Bronchial epithelial cell (primary cell): ENCODE measurements around the gene IFIT5. TPM values are rescaled to one million over a fixed set of nuclear protein-coding genes. Genes with fewer than 3 reads are reported as not detected.
A peak's percentile ranks its signal among the peaks of the same experiment; 100 is the strongest.

Experiments used
- DNase-seq: peaks from one replicate; pipeline ENCODE4 v3.0.0-alpha.2; 2010; ENCODE audit warnings: low read depth
- FAIRE-seq: peaks from 2 replicates; lab custom pipeline; 2011; peaks lifted over from hg19 to GRCh38; lab: Jason Lieb, UNC
- H3K27me3 ChIP-seq: 2 replicates; pipeline ENCODE4 v1.5.1; 2011; ENCODE audit warnings: low read length; ENCODE audit not compliant: control insufficient read depth, insufficient read depth
- H3K36me3 ChIP-seq: 2 replicates; pipeline ENCODE4 v1.5.1; 2011; ENCODE audit warnings: low read length; ENCODE audit not compliant: control insufficient read depth, insufficient read depth
- H3K4me3 ChIP-seq: 2 replicates; pipeline ENCODE4 v1.5.1; 2011; ENCODE audit warnings: mild to moderate bottlenecking, low read depth, low read length, control low read depth
- total RNA-seq: library from RNA; depleted of rRNA; stranded (reverse); fragments of >200 nt; gene quantifications from 2 replicates; pipeline ENCODE4 v1.2.1, GENCODE V29; 2014
- TF ChIP-seq, protein P1 (sequence below): IDR thresholded peaks from 2 replicates; pipeline ENCODE4 v1.5.1; 2011; ENCODE audit warnings: mild to moderate bottlenecking, moderate library complexity, low read length, control low read depth, inconsistent platforms; ENCODE audit not compliant: insufficient read depth, severe bottlenecking

Gene IFIT5
- total RNA-seq, 1 donor from 2014 or later = 5.3 TPM

GRCh38 chr10:89468191-89468965 is 54.0 kb downstream of the IFIT5 start:
- no peaks in the 10 kb centered on the region for H3K27me3 ChIP-seq
- no peaks in the 10 kb centered on the region for H3K36me3 ChIP-seq
- FAIRE-seq = no peak
- DNase-seq = no peak
- TF ChIP-seq, protein P1, sequence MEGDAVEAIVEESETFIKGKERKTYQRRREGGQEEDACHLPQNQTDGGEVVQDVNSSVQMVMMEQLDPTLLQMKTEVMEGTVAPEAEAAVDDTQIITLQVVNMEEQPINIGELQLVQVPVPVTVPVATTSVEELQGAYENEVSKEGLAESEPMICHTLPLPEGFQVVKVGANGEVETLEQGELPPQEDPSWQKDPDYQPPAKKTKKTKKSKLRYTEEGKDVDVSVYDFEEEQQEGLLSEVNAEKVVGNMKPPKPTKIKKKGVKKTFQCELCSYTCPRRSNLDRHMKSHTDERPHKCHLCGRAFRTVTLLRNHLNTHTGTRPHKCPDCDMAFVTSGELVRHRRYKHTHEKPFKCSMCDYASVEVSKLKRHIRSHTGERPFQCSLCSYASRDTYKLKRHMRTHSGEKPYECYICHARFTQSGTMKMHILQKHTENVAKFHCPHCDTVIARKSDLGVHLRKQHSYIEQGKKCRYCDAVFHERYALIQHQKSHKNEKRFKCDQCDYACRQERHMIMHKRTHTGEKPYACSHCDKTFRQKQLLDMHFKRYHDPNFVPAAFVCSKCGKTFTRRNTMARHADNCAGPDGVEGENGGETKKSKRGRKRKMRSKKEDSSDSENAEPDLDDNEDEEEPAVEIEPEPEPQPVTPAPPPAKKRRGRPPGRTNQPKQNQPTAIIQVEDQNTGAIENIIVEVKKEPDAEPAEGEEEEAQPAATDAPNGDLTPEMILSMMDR = no peak
- H3K4me3 ChIP-seq = no peak overlapping the region

GRCh38 chr10:89469517-89469916 is 55.1 kb downstream of the IFIT5 start:
- H3K4me3 ChIP-seq = no peak overlapping the region
- H3K27me3 ChIP-seq = no peaks in the 10 kb centered on the region
- H3K36me3 ChIP-seq = no peaks in the 10 kb centered on the region
- FAIRE-seq (no peak), DNase-seq (peak; percentile 45)
- TF ChIP-seq, protein P1 = no peak

Other genes with a start within 250 kb of the IFIT5 start
- gene CH25H, start 207.3 kb upstream of the IFIT5 start, total RNA-seq = not detected in 2 replicates
- 13.6 and 20.8 TPM in 2 replicates for gene LIPA, start 162.8 kb upstream of the IFIT5 start, total RNA-seq
- gene IFIT2, start 112.5 kb upstream of the IFIT5 start, total RNA-seq = 0.13 and 0.26 TPM in 2 replicates
- 0.13 and 0.26 TPM in 2 replicates for gene IFIT3, start 86.6 kb upstream of the IFIT5 start, total RNA-seq
- not detected in 2 replicates for gene IFIT1B, start 36.5 kb upstream of the IFIT5 start, total RNA-seq
- gene IFIT1, start 21.9 kb upstream of the IFIT5 start, total RNA-seq = 0.26 TPM in 2 replicates
- gene SLC16A12, start 121.0 kb downstream of the IFIT5 start, total RNA-seq = not detected in 2 replicates
- gene PANK1, start 230.7 kb downstream of the IFIT5 start, total RNA-seq = 6.0 and 8.4 TPM in 2 replicates